Fibroblast of upper back skin (primary cell): ENCODE measurements around the gene ZSWIM7.
"Not testable (repeated sequence)": the region's sequence is repeated elsewhere in the genome, so short reads cannot be mapped to it uniquely, and the experiment has no call there.

ENCODE experiments used
- DNase-seq: peaks from one replicate; pipeline ENCODE4 v3.0.0-alpha.2; 2013

Gene ZSWIM7

DNA sequence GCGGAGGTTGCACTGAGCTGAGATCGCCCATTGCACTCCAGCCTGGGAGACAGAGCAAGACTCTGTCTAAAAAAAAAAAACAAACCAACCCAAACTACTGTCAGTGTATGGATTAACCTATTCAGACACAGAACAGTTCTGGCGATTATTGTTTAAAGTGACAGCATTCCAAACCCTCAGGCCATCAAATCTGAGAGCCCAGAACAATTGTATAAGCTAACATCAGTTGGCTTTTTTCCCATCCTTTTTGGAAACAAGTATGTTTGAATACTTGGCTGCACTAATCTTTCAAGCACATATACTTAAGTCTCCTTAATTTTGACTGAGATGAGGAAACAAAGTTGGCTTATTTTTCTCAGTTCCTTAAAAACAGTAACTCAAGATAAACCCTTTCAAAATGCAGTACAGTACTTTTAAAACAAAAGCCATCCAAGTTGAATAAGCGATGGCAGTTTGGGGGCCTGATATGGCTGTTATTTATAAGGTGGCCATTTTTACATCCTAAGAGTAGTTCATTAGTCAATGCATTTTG lies 1.4 kb downstream of the ZSWIM7 start:
- no peak for DNase-seq

- no peak for DNase-seq
These were observed 3.2 kb downstream of the ZSWIM7 start for GRCh38 chr17:15996322-15996721.

DNA sequence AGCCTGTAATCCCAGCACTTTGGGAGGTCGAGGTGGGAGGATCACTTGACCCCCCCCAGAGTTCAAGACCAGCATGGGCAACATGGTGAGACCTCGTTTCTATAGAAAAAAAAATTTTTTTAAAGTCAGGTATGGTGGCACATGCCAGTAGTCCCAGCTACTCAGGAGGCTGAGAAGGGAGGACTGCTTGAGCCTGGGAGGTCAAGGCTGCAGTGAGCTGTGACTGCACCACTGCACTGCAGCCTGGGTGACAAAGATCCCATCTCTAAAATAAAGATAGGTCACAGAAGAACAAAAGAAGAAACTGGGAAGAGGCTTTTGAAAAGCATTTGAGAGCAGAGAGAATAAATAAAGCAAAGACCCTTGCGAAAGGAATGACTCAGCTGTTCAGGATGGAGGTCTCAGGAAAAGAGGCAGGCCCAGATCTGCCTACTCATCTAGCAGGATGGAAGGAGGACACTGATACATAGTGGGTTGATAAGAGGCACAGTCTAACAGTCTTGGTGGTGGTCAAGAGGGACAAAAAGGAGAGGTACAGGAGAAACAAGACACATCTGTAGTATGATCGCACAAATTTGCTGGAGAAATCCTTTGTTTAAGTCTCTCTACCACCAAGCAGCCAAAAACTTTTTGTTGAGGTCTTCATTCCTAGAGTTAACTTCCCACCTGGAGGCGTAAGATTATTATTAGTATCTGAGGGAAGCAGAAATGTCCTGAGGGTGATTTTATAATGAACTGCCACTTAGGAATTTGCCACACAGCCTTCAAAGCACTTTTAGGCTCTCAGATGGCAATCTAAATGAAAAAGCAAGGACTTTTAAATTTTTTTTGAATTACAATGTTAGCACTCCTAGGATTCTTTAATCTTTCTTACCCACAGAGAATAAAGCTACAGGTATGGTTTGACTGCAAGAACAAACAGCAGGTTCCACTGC lies 17.6 kb downstream of the ZSWIM7 start:
- DNase-seq: peak; percentile 45

DNA sequence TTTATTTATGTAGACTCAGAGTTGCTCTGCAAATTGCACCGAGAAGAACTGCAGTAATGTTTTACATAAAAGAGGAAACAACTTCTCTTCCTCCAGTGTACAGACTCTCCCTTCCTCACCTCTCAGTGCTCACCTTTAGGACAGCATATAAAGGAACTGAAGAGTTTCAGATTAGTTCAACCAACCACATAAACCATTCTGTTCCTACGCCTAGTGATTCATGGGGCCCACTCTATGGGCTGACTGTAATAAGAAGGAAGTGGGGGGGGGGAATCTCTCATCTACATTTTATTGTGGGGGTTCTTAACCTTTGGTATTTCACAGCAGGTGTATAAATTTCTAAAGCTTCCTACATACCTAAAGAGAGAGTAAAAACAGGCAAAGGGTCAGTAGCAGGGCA lies 18.3 kb downstream of the ZSWIM7 start:
- DNase-seq: no peak

- DNase-seq: not testable (repeated sequence)
These were observed 20.5 kb downstream of the ZSWIM7 start for GRCh38 chr17:15979013-15979412.

GRCh38 chr17:15978606-15979005 lies 20.9 kb downstream of the ZSWIM7 start:
- DNase-seq: no peak

DNA sequence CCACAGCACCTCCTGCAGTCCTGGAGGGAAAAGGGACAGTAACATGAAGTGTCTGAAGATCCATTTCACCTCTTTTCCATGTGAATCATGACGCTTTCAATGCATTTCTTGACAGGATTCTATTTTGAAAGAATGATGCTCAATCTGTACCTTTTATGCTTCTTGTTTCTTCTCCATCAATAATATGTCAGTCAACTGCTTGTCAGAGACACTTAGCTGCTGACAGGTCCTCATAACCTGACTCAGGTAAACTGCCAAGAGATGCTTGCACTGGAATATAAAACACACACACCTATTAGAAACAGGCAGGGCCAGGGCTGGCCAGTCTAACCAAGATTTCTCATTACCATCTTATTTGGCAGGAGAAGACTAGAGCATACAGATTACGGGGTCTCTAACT lies 21.6 kb downstream of the ZSWIM7 start:
- no peak for DNase-seq

- no peak for DNase-seq
These were observed 25.7 kb downstream of the ZSWIM7 start for GRCh38 chr17:15973834-15974233.

DNA sequence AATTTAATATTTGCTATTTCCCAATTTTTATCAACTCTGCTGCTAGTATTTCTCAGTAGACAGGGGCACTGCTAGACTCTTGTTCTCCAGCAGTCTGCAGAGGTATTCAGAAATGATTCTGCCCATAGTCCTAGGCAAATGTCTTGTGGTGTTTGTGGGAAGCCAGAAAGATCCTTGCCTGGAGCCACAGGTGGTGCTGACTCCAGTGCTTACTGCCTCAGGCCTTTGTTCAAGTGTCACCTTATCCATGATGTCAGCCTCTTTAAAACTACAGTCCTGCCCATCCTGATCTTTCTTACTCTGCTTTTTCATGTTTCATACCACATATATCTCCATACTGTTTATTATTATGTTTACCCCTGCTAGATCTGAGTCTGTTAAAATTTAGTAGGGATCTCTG lies 26.5 kb downstream of the ZSWIM7 start:
- DNase-seq: no peak

- DNase-seq: no peak
These were observed 27.0 kb downstream of the ZSWIM7 start for GRCh38 chr17:15972497-15972951.

- no peak for DNase-seq
These were observed 27.6 kb downstream of the ZSWIM7 start for GRCh38 chr17:15971882-15972281.

GRCh38 chr17:15971098-15971678 lies 28.3 kb downstream of the ZSWIM7 start:
- no peak for DNase-seq

DNA sequence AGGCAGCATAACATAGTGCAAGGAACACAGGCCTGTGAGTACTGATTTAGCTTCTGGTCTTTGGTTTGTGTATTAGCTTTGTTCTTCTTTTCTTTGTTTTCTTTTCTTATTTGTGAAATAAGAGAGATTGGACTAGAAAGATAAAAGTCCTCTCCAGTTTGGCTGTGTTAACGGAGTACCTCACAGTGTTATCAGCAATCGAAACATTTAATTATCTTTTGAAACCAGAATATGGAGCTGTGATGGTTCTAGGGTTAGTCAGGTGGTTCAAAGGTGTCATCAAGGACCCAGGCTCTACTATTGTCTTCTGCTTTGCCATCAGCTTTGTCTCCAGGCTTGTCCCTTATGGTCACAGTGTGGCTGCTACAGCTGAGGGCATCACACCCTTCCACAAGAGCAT lies 29.0 kb downstream of the ZSWIM7 start:
- no peak for DNase-seq

- DNase-seq: no peak
These were observed 30.0 kb downstream of the ZSWIM7 start for GRCh38 chr17:15969463-15969862.

DNA sequence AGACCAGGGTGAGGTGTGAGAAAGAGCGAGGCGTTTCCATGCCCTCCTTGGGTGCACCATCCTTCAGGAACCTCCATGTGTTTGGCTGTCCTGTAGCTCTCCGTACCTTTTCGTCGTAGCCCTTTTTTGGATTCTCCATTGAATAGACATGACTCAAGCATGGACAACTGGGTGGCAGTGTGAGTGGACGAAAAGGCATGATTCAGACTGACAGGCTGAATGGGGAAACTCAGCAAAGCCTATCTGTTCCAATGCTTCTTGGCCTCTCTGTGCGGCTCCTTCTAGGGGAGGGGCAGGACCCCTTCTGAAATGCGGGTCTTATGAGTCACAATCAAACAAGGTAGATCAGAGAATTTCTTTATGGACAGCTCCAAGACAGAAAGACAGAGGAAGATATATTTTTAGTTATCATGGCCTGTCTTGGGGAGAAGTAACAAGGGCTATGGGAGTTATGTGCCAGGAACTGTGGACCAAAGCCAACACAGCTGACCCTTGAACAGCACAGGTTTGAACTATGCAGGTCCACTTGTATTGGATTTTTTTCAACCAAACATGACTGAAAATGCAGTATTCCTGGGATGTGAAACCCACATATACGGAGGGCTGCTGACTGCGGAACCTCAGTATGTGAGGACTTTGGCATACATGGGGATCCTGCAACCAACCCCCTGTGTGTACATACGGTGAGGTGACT lies 31.7 kb downstream of the ZSWIM7 start:
- no peak for DNase-seq

DNA sequence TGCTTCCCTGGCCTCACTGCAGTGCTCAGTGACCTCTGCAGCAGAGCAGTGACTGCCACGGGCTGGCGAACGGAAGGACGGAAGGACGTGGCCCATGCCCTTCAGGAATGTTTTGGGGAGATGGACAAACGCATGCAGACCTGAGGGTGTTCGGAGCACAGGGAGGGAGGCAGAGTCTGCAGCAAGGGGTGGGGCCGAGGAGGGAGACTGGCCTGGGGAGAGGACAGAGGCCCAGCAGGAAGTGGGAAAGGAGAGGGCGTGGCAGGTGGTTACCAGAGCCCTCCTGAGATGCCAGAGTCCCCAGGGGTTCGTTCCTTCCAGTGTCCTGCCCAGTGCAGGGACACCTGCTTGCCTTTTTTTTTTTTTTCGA lies 32.6 kb downstream of the ZSWIM7 start:
- DNase-seq: no peak

- DNase-seq: no peak
These were observed 33.2 kb downstream of the ZSWIM7 start for GRCh38 chr17:15966183-15966878.

GRCh38 chr17:15965528-15965927 lies 34.0 kb downstream of the ZSWIM7 start:
- no peak for DNase-seq

GRCh38 chr17:15963670-15964110 lies 35.8 kb downstream of the ZSWIM7 start:
- DNase-seq: peak; percentile 62

DNA sequence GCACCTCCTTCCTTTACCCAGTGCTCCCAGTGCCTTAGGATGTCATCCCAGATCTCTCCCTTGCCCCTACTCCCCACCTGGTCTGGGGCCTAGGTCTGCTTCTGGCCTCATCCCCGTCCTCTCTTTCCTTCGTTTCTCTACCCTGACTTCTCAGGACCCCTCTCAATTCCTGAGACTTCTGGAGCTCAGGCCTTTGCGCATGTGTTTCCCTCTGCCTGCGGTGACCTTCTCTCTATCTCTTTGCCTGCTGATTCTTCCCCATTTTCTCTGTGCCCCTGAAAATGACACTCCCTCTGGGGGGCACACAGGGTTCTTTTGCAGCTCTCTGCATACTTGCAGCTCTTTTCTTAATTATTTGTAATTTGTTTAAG lies 41.0 kb downstream of the ZSWIM7 start:
- no peak for DNase-seq

GRCh38 chr17:15957608-15958307 lies 41.7 kb downstream of the ZSWIM7 start:
- DNase-seq: no peak

DNA sequence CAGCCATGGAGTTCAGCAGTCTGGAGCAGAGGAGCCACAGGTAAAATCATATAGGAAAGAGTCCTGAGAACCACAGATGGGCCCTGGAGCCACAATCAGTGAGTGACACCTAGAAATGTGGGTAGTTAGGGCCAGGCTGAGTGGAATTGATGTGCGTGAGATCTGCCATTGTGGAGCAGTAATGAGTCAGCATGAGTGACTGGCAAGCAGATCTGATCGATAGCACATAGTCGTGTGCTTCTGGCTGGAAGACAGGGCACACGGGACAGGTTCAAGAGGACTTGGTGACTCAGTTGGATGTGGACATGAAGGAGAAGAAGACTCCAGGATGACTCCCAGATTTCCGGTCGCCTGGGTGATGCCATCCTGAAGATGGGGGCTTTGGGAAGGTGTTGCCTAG lies 42.3 kb downstream of the ZSWIM7 start:
- no peak for DNase-seq
